ENCODE results near the gene TRIM17.

TRIM17 gene

DNA sequence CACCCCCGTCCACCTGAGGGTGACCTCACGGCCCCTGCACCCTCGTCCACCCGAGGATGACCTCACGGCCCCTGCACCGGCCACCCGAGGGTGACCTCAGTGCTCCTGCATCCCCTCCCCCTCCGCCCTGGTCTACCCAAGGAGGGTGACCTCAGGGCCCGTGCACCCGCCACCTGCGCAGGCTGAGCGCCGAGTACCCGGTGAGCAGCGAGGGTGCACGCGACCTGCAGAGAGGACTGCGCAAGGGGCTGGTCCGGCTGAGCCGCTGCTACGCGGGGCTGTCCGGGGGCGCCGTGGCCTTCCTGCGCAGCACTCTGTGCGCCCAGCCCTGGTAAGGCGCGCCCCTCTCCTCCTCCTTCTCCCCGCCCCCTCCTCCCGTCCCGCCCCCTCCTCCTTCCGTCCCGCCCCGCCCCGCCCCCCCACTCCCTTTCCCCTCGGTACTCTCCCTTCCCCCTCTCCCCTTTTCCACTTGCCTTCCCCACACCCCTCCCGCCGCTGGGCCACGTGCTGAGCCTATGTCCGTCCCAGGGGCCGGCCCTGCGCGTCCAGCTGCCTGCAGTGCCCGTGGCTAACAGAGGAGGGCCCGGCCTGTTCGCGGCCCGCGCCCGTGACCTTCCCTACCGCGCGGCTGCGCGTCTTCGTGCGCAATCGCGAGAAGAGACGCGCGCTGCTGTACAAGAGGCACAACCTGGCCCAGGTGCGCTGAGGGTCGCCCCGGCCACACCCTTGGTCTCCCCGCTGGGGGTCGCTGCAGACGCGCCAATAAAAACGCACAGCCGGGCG lies 38.4 kb downstream of the TRIM17 start:
- DNase-seq (ENCODE audit: low read depth), result peak; percentile 63

DNA sequence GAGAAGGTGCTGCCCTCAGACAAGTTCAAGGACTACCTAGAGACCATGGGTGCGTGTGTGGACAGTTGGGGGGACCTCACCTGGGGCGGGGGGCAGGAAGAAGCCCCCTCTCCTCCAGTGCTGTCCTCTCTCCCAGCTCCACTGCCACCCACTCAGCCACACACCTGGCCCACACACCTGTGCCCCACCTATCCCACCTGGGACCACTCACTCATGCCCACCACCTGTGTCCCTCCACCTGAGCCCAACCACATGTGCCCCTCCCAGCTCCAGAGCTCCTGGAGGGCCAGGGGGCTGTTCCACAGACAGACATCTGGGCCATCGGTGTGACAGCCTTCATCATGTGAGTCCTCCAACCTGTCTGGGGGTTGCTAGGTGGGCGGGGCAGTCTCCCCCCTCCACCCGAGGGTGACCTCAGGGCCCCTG lies 39.0 kb downstream of the TRIM17 start:
- no peak for DNase-seq (ENCODE audit: low read depth)

DNA sequence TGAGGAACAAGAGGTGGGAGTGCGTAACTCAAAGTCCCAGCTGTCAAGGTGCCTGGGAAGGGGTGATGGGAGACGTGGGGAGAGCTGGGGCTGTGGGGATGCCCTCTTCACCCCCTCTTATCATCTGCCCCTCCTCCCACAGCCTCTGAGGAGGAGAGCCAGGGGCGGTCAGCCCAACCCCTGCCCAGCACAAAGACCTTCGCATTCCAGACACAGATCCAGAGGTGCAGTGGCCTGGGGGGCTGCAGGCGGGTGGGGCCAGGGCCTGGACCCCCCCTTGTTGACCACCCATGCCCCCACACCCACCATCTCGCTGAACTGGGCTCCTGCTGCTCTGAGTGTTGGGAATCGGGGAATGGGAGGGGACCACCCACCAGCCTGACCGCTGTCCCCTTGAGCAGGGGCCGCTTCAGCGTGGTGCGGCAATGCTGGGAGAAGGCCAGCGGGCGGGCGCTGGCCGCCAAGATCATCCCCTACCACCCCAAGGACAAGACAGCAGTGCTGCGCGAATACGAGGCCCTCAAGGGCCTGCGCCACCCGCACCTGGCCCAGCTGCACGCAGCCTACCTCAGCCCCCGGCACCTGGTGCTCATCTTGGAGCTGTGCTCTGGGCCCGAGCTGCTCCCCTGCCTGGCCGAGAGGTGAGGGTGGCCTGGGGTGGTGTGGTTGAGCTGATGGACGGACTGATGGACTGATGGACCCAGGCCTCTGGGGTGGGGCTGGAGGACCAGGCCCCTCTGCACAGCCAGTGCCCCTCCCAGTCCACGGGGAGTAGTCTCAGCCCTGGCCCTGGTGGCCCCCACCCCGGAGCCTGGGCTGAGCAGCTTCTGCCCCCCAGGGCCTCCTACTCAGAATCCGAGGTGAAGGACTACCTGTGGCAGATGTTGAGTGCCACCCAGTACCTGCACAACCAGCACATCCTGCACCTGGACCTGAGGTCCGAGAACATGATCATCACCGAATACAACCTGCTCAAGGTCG lies 39.7 kb downstream of the TRIM17 start:
- no peak for DNase-seq (ENCODE audit: low read depth)

GRCh38 chr1:228376262-228376628 lies 40.4 kb downstream of the TRIM17 start:
- DNase-seq (ENCODE audit: low read depth), result no peak

DNA sequence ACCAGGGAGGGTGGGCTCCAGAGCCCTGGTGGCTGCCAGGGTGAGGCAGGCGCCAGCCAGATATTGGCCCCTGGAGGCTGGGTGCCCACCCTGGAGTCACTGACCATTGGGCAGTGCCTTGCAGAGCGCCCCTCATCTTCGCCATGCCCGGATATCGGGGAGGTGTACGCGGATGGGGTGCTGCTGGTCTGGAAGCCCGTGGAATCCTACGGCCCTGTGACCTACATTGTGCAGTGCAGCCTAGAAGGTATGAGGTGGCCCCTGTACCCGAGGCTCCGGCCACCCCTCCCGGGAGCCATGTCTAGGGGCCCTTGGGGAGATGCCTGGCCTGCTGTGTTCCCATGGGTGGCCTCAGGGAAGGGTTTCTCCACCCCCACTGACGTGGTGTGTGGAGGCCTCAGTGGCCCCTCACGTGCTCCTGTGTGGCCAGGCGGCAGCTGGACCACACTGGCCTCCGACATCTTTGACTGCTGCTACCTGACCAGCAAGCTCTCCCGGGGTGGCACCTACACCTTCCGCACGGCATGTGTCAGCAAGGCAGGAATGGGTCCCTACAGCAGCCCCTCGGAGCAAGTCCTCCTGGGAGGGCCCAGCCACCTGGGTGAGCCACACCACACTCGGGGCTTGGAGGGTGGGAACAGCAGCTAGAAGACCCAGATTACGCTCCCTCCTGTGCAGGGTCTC lies 40.9 kb downstream of the TRIM17 start:
- DNase-seq (ENCODE audit: low read depth), result no peak

DNA sequence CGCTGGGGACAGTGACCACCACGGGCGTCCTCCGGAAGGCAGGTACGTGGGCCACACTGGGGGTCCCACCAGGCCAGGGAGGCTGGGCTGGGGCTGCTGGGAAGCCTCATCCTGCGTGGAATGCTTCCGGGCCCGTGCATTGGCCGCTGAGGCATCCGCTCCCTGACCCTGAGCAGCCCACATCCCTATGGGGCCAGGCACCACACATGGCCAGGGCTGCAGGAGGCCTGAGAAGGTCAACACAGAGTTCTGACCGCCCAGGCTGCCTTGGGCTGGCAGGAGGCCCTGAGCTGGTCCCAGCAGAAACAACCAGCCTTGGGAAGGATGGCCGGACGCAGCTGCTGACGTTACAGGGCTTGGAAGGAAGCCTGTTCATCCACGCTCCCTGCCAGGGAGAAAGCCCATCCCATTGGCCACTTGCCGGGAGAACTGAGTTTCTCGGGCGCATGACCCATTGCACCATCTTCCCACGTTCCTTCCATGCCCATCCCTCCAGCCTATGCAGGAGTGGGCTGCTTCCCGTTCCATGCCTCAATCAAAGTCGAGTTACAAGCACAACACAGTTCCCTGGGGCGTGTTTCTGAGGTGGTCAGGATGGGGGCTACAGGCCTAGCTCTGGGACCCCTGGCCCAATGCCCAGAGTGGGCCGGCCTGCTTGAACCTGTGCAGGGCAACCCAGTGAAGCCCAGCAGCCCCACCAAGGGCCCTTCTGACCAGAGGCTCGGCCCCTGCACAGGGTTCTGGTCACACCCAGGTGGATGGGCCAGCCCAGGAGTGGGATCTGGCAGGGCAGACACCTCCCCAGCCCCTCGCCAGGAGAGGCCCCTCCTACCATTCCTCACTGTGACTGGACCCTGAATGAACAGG lies 41.7 kb downstream of the TRIM17 start:
- peak; percentile 38 for DNase-seq (ENCODE audit: low read depth)

DNA sequence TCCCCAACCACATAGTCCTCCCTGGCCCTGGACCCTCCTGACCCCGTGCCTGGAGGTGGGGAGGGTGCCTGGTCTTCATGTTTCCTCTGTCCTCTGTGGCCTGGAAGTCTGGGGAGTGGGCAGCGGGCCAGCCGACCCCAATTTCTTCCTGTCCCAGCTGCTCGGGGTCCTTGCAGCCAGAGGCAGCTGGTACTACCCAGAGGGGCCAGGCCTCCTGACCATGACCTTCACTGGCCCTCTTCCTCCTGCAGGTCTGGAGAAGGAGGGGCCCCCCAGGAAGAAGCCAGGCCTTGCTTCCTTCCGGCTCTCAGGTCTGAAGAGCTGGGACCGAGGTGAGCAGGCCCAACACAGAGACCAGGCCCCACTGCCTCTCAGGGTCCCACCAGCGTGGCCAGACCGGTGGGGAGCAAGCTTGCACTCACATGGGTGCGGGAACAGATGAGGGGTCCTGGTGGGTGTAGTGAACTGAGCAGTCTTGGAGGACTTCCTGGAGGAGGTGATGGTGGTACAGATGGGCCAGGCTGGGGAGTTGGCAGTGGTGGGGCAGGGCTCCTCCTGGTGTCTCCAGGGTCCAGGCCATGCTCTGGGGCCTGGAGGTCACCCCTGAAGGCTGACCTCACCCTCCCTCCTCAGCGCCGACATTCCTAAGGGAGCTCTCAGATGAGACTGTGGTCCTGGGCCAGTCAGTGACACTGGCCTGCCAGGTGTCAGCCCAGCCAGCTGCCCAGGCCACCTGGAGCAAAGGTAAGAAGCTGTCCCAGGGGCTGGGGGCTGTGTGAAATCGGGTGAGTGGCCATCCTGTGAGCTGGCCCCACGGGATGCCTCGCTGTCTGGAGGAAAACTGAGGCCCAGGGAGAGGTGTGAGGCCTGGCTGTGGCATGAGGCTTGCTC lies 42.7 kb downstream of the TRIM17 start:
- no peak for DNase-seq (ENCODE audit: low read depth)

DNA sequence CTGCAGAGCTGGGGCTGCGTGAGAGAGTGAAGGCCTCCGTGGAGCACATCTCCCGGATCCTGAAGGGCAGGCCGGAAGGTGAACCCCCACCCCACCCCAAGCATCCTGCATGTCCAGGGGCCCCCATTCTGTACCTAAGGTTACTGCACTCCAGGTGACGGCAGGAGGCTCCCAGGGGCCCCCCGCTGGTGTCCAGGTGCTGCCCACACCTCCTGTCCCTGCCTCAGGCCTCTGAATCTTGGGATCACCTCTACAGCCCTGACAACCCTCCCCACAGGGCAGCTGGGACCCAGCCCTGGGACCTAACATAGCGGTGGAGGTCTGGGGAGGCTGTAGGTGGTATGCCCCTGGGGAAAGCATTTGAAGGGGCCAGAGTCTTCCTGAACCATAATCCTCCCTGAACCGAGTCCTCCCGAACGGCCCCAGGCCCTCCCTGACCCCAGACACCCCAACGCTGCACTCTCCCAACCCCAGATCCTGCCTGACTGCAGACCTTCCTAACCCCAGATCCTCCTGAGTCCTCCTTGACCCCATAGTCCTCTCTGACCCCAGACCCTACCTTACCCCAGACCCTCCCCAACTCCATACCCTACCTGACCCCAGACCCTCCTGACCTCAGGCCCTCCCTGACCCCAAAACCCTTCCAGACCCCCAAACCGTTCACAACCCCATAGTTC lies 43.5 kb downstream of the TRIM17 start:
- DNase-seq (ENCODE audit: low read depth), result no peak

- DNase-seq (ENCODE audit: low read depth), result no peak
Measured at GRCh38 chr1:228372183-228373003, 44.3 kb downstream of the TRIM17 start.

GRCh38 chr1:228371741-228372182 lies 44.9 kb downstream of the TRIM17 start:
- no peak for DNase-seq (ENCODE audit: low read depth)

DNA sequence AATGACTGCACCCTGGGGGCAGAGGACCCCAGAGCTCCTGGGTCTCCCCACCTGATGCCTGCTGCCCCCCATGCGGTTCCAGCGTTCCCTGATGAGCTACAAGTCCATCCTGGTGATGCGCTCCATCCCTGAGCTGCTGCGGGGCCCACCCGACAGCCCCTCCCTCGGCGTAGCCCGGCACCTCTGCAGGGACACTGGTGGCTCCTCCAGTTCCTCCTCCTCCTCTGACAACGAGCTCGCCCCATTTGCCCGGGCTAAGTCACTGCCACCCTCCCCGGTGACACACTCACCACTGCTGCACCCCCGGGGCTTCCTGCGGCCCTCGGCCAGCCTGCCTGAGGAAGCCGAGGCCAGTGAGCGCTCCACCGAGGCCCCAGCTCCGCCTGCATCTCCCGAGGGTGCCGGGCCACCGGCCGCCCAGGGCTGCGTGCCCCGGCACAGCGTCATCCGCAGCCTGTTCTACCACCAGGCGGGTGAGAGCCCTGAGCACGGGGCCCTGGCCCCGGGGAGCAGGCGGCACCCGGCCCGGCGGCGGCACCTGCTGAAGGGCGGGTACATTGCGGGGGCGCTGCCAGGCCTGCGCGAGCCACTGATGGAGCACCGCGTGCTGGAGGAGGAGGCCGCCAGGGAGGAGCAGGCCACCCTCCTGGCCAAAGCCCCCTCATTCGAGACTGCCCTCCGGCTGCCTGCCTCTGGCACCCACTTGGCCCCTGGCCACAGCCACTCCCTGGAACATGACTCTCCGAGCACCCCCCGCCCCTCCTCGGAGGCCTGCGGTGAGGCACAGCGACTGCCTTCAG lies 45.5 kb downstream of the TRIM17 start:
- no peak for DNase-seq (ENCODE audit: low read depth)

- DNase-seq (ENCODE audit: low read depth), result no peak
Measured at GRCh38 chr1:228370439-228370940, 46.2 kb downstream of the TRIM17 start.

GRCh38 chr1:228369608-228370438 lies 46.8 kb downstream of the TRIM17 start:
- no peak for DNase-seq (ENCODE audit: low read depth)

DNA sequence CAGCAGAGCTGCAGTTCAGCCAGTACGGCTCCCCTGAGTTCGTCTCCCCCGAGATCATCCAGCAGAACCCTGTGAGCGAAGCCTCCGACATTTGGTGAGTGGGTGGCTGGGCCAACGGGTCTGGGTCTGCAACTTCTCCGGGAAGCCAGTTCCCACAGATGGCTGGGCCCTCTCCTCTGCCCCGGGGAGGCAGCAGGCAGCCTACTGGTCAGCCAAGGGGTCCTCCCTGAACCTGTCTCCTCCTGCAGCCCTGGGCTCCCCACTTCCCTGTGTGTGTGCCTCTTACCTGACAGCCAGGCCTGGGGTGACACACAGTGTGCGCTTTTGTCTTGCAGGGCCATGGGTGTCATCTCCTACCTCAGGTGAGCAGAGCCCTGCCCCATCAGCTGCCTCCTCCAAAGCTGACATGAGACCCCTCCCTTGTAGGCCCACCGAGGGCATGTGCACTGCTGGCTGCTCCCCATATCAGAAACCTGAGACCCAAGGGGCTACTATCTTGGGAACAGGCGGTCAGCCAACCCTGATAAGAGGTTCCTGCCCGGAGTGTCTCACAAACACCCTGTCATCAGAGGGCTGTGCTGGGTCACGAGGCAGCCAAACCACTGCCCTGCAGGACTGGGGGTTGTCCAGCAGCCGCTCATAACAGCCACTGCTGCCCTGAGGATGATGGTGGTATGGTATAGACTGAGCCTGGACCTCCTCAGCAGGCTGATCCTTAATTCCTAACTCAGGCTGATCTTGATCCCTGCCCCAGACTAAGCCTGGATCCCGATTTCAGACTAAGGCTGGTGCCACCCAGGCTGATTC lies 47.7 kb downstream of the TRIM17 start:
- no peak for DNase-seq (ENCODE audit: low read depth)

GRCh38 chr1:228367798-228368791 lies 48.6 kb downstream of the TRIM17 start:
- peak; percentile 8 for DNase-seq (ENCODE audit: low read depth)
